ENCODE measurements around the gene PLXNB2.
A peak's percentile ranks its signal among the peaks of the same experiment; 100 is the strongest.

PLXNB2 gene

DNA sequence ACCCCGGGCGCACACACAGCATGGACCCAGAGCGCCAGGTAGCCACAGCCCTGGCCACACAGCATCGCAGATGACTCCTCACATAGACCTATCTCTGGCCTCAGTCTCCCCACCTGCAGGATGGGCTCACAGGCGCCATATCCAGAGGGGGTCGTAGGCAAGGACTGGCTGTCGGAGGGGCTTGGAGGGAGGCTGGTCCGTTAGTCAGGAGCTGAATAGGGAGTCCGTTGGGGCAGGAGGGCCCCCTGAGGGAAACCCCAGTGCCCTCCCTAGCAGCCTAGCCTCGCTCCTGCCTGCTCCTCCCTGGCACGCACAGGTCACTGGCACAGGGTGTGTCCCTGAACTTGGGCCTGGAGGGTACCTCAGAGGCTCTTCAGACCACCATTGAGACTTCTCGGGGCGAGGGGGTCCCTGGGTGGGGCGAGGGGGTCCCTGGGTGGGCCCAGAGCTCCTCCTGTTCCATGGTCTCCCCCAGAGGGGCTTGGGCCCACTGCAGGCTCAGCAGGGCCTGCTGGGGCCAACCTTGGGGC is 2.0 kb downstream of the PLXNB2 start:
- peak overlapping the region; percentile 96 for H3K4me3 ChIP-seq
- DNase-seq (ENCODE audit: low spot score) = no peak
- no peak for TF ChIP-seq CTCF (IDR thresholded peaks at IDR 0.05)
- peak overlapping the region; percentile 83 to 98 for H3K27ac ChIP-seq

GRCh38 chr22:50304528-50305392 is 2.7 kb downstream of the PLXNB2 start:
- DNase-seq (ENCODE audit: low spot score) = no peak
- TF ChIP-seq CTCF (IDR thresholded peaks at IDR 0.05) = no peak
- peak overlapping the region; percentile 96 for H3K4me3 ChIP-seq
- peak overlapping the region; percentile 83 to 98 for H3K27ac ChIP-seq

DNA sequence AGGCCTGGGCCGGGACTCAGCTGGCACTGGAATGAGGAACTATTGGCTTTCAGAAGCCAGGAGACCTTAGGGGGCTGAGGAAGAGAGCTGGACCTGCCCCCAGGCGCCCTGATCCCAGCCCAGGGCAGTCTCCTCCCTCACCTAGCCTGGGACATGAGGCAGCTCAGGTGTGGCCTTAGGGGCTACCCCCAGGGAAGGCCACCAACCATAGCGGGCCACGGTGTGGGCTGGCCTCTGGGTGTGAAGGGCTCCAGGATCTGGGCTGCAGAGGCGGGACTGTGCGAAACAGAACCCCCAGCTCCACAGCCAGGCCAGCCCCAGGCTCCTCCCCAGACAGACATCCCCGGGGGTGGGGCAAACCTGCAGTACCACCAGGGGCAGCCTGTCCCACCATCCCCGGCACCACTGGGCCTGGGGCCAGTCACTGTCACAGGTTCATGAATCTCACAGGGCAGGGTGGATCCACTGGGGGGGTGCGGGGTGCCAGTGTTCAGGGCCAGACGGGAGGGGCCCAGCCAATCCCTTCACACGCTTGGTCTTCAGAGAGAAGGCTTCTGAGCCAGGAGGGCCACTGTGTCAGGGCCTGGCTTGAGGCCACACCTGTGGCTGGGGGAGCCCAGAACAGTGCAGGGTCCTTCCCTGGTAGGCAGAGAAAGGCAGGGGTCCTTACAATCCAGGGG is 3.5 kb downstream of the PLXNB2 start:
- Histone ChIP-seq H3K4me3 (peak overlapping the region; percentile 96), H3K27ac (peak overlapping the region; percentile 83 to 98)
- no peak for DNase-seq (ENCODE audit: low spot score)
- no peak for TF ChIP-seq CTCF (IDR thresholded peaks at IDR 0.05)

DNA sequence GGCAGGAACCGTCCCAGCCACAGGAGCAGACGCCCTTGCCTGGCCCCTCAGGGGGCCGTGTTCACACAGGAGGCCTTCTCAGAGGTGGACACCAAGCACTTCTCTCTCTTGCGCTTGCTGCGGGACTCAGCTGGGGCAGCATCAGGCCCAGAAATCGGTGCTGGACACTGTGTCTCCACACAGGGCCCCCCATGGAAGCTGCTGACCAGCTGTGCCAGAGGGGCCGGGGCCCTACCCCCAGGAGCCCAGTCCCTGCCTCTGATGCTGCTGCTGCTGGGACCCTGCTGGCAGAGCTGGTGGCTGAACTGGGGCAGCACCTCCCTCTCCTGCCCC is 4.0 kb downstream of the PLXNB2 start:
- Histone ChIP-seq H3K27ac (peak overlapping the region; percentile 83 to 98), H3K4me3 (peak overlapping the region; percentile 96)
- no peak for TF ChIP-seq CTCF (IDR thresholded peaks at IDR 0.05)
- DNase-seq (ENCODE audit: low spot score) = no peak

DNA sequence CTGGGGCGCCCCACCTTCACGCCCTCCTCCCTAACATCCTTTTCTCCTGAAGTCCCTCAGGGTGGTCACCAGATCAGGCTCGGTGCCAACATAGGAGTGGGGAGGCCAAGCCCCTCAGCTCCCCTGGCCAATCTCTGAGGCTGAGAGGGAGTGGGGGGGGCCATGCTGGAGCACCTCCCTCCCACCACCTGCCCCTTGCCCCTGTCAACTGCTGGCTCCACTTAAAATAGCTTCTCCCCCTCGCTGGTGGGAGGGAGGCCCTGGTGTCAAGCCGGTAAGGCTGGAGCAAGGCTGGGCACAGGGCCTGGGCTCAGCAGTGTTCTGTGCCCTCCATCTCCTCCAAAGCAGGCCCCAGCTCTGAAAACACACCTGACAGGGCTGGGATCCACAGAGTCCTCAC is 4.9 kb downstream of the PLXNB2 start:
- Histone ChIP-seq H3K27ac (peak overlapping the region; percentile 83 to 98), H3K4me3 (peak overlapping the region; percentile 96)
- no peak for DNase-seq (ENCODE audit: low spot score)
- no peak for TF ChIP-seq CTCF (IDR thresholded peaks at IDR 0.05)

GRCh38 chr22:50302041-50302541 is 5.4 kb downstream of the PLXNB2 start:
- H3K27ac ChIP-seq = peak overlapping the region; percentile 83 to 98
- no peak for DNase-seq (ENCODE audit: low spot score)
- peak overlapping the region; percentile 96 for H3K4me3 ChIP-seq
- TF ChIP-seq CTCF (IDR thresholded peaks at IDR 0.05) = no peak

All from coronary artery (tissue), 2 donors.